Measurements from ENCODE around the gene NPAS2.

Gene NPAS2, protein sequence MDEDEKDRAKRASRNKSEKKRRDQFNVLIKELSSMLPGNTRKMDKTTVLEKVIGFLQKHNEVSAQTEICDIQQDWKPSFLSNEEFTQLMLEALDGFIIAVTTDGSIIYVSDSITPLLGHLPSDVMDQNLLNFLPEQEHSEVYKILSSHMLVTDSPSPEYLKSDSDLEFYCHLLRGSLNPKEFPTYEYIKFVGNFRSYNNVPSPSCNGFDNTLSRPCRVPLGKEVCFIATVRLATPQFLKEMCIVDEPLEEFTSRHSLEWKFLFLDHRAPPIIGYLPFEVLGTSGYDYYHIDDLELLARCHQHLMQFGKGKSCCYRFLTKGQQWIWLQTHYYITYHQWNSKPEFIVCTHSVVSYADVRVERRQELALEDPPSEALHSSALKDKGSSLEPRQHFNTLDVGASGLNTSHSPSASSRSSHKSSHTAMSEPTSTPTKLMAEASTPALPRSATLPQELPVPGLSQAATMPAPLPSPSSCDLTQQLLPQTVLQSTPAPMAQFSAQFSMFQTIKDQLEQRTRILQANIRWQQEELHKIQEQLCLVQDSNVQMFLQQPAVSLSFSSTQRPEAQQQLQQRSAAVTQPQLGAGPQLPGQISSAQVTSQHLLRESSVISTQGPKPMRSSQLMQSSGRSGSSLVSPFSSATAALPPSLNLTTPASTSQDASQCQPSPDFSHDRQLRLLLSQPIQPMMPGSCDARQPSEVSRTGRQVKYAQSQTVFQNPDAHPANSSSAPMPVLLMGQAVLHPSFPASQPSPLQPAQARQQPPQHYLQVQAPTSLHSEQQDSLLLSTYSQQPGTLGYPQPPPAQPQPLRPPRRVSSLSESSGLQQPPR

DNA sequence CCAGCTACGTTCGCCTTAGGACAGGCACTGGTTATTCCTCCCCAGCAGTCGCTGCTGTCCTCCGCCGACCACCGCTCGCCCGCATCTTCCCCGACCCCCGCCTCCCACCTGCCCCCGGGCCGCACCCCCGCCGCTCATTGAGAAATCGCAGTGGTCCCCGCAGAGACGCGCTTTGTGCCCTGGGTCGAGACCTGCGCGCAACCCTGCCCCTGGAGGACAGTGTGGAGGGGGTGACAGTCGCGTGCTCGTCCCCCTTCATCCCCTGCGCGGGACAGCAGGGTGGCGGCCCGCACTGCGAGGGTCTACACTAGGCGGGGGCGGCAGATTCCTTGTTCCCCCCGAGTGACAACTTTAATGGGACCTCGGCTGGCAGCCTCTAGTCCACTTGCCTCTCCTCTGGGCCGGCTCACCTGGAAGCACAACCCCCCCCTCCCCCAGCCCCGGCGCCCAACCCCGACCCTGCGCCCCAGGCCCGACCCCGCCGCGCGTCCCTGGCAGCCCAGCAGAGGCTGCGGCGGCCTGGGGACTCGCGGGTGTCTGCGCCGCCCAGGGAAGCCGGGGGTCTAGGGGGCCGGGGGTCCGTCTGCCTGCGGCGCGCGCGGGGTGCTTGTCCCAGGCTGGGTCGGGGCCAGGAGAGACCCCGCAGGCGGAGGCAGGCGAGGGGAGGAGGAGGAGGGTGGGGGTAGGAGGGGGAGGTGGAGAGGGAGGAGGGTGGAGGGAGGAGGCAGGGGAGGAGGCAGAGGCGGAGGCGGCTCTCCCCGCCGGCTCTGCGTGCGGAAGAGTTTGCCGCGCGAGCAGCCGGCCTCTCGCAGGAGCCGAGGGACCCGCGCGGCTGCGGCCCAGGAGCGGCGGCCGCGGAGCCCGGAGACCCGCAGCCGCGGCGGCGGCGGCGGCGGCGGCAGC is at the start of gene NPAS2:
Gene NPAS2 (plus strand): TSS at position 770 of the 903 bp plus-strand sequence. CDS start 84,616 bp downstream, outside the sequence.
- in situ Hi-C loops (cut with HindIII; ENCODE audit: low sequenced_read_pairs): no loop called here

DNA sequence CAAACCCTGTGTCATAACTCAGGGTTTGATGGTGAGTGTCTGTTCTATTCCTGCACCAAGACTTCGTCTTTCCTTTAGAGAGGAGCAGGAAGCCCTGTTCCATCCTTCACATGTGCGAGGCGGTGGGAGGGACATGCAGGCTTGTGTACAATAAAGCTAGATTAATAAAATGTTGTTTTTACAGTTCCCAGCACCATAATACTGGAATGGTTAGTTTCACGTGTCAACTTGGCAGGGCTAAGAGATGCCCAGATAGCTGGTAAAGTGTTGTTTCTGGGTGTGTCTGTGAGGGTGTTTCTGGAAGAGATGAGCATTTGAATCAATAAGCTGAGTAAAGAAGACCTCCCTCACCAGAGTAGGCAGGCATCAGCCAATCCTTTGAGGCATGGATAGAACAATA is 48.8 kb upstream of the NPAS2 start:
- in situ Hi-C loops (cut with HindIII; ENCODE audit: low sequenced_read_pairs): loop anchor here (25.0 kb wide), 1 partner anchor 216 kb away; no protein-coding TSS in a partner anchor

DNA sequence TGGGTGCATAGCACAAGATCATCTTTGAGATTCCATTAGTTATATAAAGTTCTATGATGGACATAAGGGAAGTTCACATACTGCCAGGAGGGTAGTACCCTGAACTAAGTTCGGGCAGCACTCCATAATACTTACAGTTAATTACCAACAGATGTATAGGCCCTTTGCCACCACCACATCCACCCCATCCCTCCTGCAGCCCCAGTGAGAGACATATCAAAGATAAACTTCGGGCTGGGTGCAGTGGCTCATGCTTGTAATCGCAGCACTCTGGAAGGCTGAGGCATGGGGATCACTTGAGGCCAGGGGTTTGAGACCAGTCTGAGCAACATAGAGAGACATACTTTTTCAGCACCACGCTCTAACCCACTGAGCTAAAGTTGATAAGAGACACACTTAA is 46.4 kb upstream of the NPAS2 start:
- in situ Hi-C loops (cut with HindIII; ENCODE audit: low sequenced_read_pairs): loop anchor here (25.0 kb wide), 1 partner anchor 214 kb away; no protein-coding TSS in a partner anchor

DNA sequence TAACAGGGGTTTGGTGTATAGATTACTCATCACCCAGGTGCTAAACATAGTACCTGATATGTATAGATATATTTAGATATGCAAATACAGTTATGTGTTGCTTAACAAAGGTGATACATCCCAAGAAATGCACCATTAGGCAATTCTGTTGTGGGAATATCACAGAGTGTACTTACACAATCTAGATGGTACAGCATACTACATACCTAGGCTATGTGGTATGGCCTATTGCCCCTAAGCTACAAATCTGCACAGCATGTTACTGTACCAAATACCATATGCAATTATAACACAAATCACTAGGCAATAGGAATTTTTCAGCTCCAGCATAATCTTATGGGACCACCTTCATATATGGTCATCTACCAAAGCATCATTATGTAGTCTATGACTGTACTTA is 43.5 kb upstream of the NPAS2 start:
- in situ Hi-C loops (cut with HindIII; ENCODE audit: low sequenced_read_pairs): no loop called here

DNA sequence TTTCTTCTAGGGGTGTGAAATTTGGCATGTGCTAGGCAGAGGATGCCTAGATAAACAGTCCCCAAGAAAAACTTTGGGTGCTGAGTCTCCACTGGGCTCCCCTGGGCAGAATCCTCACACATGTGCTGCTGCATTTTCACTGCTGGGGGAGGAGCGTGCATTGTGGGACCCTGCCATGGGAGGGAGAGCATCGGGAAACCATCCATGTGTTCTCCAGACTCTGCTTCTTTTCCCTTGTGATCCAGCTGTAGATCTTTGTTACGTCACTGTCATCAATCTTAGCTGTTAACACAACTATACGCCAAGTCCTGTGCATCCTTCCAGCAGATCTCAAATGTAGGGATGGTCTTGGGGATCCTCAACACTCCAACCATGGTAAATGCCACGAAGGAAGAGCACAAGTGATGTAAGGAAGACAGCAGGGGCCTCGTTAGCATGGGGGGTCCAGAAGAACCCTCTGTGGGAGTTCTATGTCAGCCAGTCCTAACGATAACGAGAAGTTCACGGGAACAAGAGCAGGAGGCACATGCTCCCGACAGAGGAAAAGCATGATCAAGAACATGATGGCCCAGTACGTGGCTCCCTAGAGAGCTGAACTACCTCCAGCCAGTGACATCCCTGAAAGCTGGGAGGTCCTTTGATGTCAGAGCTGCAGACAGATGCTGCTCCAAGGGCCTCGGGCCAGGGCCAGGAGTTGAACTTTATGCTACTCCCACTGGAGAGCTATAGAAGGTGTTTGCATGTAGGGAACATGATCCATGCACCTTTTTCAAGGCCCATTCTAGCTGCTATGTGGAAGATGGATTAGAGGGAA is 41.1 kb upstream of the NPAS2 start:
- in situ Hi-C loops (cut with HindIII; ENCODE audit: low sequenced_read_pairs): no loop called here

DNA sequence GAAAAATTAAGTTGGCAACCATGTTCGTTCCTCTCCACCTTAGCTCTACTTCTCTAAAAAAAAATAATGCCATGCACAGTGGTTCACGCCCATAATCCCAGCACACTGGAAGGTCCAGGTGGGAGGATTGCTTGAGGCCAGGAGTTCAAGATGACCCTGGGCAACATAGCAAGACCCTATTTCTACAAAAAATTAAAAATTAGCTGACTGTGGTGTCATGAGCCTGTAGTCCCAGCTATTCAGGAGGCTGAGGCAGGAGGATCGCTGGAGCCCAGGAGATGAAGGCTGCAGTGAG is 40.1 kb upstream of the NPAS2 start:
- in situ Hi-C loops (cut with HindIII; ENCODE audit: low sequenced_read_pairs): no loop called here

DNA sequence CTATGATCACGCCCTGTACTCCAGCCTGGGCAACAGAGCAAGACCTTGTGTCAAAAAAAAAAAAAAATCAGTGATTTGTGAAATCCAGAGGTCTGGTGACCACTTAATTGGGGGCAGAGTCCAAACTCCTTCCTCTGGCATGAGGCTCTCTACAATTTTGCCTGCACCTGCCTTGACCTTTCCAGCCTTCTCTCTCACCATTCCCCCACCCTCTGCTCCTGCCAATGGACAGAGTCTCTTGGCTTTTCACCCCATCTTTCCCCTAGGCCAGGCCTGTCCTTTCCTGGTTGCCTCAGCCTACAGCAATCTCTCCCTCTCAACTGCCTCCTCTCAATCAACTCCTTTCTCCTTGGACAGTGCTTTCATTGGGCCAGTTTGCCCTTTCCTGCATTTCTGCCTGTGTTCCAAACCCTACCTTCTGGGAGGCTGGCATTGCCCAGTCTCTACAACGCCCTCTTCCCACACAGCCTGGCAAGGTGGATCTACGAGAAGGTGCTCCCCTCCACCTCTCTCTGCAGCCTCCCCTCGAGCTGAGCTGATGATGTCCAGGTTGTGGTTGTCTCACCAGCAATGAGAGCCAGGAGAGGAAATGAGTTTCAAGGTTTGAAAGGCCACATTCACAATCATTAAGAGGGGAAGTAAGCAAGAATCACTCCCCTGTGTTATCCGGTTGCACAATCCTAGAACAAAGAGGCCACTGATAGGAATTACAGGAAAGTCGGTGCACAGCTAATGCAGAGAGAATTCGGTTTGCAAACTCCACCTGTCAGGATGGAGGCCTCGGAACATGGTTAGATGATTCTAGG is 39.5 kb upstream of the NPAS2 start:
- in situ Hi-C loops (cut with HindIII; ENCODE audit: low sequenced_read_pairs): no loop called here

DNA sequence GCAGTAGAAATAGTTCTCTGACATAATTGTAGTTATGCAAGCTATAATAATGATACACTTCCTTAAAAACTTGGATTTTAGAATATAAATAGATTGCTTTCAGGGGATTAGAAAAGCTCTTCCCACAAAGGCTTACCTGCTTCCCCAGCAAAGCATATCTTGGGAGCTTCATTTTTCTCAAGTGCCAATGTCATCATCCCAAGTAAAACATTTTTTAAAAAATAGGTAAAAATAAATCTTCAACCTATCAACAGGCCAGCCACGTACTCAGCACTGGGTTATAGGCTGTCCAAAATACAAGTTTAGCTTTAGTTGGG is 39.0 kb upstream of the NPAS2 start:
- in situ Hi-C loops (cut with HindIII; ENCODE audit: low sequenced_read_pairs): no loop called here

DNA sequence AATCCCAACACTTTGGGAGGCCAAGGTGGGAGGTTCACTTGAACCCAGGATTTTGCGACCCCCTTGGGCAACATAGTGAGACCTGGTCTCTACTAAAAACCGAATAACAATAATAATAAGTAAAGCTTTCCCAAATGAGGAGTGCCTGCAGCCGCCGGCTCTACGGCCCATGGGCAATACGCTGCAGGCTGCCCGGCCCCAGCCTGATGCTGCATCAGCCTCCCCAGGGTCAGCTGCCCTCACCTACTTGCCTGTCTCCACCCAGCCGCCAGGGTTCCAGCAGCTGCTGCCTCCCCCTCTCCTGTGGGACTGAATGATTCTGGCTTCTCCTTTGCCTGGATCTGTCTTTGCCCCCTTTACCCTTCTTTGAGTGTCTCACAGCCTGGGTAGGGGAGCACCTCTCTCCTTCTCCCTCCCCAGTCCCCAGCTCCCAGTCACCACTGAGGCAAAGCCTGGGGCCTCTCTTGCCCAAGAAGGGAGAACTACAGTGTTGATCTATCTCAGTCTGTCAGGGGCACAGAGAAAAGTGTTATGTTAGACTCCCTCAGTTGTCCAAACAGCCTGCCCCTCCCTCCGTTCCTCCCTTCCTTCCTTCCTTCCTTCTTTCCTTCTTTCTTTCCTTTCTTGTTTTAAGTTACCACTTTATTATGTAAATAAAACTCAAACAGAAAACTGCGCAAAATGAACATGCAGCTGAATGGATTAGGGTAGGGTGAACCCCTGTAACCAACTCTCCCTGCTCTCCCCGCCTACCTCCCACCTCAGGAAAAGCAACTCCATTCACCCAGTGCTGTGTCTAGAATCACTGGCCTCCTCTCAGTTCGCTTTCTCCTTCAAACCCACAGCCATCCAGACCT is 38.2 kb upstream of the NPAS2 start:
- in situ Hi-C loops (cut with HindIII; ENCODE audit: low sequenced_read_pairs): no loop called here

DNA sequence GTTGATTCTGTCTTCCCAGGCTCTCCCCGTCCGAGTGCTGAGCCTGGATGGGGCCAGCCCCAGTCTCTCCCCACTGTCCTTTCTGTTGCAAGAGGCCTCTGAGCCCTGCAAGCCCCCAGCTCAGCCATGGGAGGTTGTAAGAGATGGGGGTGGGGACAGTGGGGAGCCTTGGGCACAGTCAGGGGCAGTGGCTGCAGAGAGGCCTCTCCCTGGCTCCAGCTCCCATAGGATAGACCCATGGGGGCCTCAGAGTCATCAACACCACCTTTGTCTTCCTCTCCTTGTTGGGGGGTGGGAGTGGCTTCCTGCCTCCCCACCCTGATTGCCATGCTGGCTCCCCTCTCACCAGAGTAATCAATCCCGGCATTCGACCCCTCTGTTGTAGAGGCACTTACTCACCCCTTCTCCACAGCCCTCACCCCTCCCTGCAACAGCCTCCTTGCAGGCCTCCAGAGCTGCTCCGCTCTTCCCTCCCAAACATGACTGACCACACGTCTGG is 37.5 kb upstream of the NPAS2 start:
- in situ Hi-C loops (cut with HindIII; ENCODE audit: low sequenced_read_pairs): no loop called here

DNA sequence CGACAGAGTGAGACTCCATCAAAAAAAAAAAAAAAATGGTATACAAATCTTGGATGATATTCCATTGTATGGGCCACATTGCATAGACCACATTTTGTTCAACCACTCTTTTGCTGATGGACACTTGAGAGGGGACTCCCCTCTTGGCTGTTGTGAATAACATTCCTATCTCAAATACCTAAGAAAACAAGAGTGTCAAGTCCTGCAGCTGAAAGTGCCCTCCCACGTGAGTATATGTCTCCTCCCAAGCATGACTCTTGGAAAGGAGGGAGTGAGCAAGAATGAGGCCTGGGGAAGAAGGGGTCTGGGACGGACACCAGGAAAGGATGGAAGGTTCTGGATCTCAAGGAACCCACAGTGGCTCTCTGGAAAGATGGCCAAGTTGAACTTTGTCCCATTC is 36.0 kb upstream of the NPAS2 start:
- in situ Hi-C loops (cut with HindIII; ENCODE audit: low sequenced_read_pairs): no loop called here

DNA sequence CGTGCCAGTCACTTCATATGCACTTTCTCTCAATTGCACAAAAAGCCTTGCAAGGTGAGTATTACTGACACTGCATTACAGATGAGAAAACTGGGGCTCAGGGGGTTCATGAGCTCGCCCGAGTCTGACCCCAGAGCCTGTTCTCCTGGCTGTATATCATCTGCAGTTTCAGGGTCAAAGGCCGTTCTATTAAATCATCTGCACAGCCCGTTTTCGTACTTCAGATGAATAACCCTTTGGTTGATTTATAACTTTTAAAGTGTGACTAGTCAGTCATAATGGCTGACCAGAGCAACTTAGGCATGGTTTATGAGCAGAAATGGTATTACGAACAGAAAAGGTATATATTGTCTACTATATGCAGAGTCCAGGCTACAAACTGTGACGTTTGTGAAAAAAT is 35.3 kb upstream of the NPAS2 start:
- in situ Hi-C loops (cut with HindIII; ENCODE audit: low sequenced_read_pairs): no loop called here

DNA sequence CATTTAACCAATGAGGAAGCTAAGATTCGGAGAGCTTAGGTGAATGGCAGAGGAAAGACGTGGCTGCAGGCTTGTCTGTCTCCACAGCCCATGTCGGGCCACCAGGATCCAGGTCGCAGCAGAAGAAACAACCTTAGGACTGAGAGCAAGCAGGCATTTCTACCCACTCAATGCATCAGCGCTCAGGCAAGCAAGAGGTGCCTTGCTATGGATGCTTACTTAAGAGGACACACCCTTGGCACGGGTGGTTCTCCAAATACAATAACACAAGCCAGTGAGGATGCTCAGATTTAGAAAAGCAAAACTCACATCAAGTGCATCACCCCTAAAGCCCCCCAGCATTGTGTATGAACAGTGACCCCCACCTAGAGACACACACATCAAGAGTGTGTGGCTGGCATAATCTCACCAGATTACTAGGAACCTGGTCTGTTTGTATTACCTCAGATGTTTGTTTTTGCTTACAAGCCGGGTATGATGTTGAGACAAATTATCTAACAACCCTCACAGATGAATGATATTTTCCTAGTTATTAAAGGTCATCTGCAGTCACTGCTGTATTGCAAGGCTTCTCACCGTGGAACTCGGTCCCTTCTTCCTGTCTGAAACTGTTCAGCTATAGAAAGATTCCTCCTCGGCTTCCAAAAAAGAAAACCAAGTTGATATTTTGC is 34.2 kb upstream of the NPAS2 start:
- in situ Hi-C loops (cut with HindIII; ENCODE audit: low sequenced_read_pairs): no loop called here

DNA sequence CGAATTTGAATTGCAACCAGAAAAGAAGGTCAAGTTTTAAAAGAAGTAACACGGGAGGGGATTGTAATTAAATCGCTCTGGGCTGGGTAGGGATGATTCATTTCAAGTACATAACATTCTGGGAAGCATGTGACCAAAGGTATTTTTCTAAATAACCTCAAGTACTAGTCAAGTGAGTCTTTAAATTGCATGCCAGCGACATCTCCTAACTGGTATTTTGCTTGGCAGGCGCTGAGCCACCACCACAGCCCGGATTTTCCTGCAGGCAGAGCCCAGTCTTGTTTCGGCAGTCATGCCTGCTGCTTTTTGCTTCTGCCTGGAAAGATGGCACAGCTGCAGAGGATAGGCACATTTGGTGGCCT is 33.7 kb upstream of the NPAS2 start:
- in situ Hi-C loops (cut with HindIII; ENCODE audit: low sequenced_read_pairs): no loop called here

DNA sequence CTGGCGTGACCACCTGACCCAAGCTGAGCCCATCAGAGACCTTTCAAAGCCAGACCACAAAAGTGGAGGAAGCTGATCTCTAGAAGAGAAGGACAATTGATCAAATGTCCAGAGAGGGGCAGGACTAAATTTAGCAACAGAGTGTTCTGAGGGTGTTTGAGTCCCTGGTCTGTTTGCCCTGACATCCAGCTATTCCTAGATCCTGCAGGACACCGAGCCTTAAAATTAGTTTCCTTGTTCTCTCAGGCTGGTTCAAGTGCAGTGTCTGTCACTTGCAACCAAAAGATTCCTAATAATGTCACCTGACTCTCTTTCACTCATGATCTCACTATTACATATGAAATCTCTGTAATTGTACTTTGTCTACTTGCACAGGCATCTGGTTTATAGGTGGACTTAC is 33.0 kb upstream of the NPAS2 start:
- in situ Hi-C loops (cut with HindIII; ENCODE audit: low sequenced_read_pairs): no loop called here

DNA sequence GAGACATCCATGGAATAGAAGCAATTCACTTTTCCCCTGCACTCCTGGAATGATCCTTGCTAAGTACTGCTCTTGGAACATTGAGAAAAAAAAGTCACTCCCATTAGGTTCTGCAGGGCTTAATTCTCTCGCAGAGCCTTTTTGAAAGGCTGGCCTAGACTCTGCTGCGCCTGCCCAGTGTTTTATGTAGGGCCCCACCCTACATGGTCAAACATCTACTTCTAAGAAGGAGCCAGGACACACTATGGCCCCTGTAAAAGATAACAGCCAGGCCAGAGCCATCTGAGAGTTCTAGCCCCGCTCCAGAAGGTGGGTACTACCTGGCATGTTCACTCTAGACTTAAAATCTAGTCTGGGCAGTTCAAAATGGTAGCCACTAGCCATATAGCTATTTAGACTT is 30.6 kb upstream of the NPAS2 start:
- in situ Hi-C loops (cut with HindIII; ENCODE audit: low sequenced_read_pairs): no loop called here

DNA sequence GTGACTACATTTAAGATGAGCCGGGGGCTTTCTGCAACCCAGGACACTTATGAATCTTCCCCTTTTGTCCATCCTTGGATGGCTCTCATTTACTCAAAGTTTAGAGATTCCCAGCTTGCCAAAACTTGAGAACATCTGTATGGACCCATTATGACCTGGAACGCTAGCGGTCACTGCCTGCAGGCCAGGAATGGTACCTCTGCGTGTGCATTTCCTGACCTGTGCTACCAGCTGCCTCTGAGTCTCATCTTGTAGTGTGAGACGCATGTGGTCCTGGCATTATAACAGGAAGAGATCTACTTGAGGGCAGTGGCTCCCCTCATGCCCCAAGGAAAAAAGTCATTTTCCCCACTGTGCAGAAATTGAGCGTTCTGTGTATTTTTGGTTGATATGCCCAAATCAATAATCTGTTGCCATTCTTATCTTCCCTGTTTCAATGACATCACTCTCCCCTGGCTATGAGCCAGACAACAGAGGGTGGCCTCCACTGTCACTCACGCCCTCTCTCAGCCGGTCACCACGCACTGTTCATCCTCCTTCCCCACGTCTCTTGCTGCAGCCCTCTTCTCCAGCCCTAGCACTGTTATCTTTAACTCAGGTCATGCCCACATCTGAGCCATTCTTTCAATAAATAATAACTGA is 28.5 kb upstream of the NPAS2 start:
- in situ Hi-C loops (cut with HindIII; ENCODE audit: low sequenced_read_pairs): no loop called here

DNA sequence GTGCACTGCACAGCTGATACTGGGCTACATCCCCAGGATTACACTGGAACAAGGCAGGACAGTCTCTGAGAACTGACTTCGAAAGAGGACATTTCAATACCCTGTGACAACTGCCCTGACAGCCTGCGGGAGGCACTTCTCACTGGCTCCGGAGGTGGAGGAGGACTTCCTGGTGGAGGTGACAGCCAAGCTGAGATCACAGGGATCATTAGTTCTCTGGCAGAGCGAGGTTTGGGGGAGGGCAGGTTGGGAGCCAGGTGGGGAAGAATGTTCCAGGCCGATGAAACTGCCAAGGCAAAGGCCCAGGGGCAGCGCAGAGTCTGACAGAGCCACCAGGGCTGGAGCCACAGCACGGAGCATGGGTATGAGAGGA is 28.0 kb upstream of the NPAS2 start:
- in situ Hi-C loops (cut with HindIII; ENCODE audit: low sequenced_read_pairs): no loop called here
